HG03575 (cell line): ENCODE data around the gene S1PR3.

Experiments
- ATAC-seq: cut with Tn5 transposase; IDR thresholded peaks from one replicate; pipeline ENCODE4 v1.9.1; 2021; ENCODE audit not compliant: unreplicated experiment, insufficient number of reproducible peaks, low FRiP score; ENCODE audit errors: extremely low read depth

Gene S1PR3

DNA sequence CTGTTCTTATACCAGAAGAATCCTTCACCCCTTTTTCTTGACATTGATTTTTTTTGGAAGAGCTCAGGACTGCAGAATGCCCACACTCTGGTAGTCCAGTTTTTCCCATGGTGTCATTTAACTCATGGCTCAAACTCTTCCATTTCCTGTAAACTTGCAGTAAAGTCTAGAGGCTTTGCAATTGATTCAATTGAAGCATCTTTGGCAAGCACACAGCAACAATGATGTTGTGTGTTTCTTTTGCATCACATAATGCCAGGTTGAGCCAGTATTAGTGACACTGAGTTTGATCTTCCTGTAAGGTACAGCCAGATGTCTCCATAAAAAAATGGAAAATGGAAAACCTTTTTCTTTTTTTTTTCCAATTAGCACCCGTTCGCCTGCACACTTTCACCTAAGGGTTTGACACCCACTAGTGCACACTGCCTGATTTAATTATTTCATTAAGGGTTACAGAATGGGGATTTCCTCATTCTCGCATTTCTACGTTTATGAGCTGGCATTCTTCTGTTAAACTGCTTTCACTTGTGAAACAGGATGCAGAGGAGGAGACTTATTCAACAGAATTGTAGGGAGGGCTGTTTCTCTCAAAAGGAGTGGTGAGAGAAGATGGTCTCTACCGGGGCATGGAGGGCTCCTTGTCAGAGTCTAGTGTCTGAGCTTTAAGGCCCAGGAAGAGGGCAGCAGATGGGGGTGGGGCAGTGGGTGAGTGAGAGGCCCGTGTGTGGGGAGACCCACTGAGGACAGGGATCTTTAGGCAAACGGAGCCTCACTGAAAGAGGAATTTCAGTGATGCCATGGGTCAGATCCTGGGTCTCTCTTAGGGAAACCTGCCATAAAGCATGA lies 2.2 kb upstream of the S1PR3 start:
- no peak for ATAC-seq

DNA sequence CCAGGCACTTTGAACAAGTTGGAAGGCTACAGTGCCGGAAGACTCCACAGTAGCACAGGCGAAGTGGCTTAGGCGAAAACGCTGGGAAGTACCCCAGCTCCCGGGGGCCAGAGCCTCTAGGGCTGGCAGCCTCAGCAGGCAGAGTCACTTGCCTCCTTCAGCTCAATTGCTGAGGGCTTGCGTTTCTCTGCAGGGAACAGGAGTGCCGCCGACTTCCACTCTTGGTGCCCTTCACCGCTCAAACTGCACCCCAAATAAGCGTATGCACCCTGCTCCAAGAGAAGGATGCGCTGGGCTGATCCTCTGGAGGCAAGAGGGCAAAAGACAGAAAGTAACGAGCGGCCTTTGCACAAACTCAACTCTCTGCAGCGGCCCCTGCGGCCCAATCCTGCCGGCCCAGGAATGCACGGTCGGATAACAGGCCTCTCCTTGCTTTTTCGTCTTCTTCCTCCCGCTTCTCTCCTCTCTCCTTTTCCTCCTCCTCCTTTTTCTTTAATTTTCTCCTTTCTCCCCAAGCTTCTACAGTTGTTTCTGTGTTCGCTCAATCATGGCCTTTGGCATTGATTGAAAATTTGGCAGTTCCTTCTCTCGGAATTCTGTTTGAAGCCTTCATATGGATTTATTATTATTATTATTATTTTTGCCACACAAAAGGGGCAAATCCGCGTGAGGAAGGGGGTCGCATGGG lies 1.1 kb upstream of the S1PR3 start:
- no peak for ATAC-seq

DNA sequence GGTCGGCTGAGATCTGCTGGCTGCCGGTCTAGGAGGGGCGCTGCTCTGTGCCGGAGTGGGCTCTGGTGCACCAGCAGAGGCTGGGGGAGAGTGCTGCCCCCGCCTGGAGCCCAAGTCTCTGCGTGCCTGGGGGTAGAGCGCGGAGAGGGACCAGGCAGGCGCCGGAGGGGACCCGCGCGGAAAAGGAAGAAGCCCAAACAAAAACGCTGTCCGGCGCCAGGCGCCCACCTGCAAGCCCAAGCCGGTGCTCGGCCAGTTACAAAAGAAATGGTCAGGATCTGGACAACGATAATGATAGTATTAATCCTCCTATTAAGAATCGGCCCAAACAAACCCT lies 571 bp upstream of the S1PR3 start:
- no peak for ATAC-seq

DNA sequence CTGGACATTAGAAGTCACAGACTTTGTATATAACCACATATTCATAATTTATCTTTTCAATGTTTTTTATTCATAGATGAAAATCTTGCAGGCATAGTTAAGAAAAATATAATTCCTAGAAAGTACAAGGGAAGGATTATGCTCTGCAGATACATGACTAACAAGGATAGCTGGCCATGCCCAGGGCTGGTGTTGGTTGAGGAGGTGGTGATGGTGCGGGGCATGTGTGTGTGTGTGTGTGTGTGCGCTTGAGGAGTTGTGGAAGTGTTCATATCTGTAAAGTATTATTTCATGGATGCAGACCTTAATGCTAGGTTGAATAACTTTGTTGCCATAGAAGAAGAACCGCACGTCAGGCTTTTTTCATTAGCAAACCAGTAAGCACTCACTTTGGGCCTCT lies 1.3 kb downstream of the S1PR3 start:
- no peak for ATAC-seq

DNA sequence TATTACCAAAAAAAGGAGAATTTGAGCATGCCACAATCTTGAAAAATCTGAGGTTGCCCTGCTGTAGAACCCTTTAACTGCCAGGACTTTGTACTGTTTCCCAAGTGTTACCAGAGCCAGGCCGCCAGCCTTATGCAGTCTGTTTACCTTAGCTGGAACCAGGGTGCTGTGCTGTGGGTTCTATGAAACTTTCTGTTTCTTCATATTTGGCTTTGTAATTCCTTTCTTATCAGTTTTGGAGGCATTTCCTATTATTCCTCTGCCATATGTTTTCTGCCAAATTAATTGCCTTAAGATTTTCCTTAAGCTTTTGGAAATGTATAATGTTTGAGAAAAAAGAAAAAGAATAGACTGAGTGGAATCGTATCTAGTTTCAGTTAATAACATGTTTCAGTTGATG lies 2.1 kb downstream of the S1PR3 start:
- ATAC-seq, result no peak

DNA sequence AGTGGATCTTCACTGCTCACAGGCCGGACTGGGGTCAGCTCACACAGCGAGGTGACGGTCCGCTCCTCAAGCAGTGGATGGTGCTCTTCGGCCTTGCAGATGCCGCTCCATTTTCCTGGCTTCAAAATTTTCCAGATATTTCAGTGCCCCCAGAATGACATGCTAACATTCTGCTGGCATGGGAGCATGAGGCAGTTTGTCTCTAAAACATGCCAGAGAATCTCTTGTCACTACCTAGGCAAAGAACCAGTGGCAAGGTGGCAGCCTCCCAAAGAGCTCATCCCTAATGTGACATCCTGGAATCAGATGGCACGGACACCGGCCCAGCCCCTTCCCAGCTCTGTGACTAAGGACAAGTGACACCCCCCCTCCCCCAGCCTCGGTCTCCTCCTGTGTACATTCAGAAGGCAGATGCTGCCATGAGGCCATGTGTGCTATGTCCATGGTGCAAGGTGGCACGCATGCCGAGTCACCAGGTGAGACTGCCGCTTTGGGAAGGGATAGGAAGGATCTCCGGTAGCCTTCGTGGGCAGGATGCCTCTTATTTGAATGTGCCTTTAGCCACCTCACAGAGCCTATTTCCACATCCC lies 2.7 kb downstream of the S1PR3 start:
- no peak for ATAC-seq

DNA sequence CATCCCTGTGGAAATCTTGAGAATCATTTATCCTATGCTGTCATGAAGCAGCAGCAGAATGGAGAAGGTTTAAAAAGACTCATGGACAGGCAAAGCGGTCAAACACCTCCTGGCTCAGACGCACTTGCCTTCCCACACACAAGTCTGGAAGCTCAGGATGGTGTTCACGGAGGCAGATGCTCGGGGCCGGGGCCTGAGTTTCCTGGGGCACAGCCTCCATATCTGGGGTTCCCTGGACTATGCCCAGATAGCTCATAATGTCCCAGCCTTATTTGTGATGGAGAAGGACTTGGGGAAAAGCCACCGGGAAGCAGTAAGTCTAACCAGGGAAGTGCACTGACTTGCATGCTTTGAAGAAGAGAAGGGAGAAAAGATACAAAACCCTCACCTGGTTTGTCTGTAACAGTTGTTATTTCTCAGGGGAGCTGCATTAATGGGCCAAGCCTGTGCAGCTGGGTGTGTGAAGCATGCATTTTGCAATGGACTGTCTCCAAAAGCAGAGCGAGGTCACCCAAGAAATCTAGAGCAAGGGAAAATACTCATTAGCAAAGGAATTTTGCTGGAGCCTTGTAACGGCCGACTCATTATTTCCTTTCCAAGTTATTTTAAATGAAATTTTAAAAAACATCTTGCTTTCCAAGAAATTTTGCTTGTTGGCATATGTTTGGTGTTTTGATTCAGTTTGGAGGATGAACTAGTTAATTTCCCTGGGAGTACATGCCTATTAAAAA lies 3.4 kb downstream of the S1PR3 start:
- no peak for ATAC-seq

DNA sequence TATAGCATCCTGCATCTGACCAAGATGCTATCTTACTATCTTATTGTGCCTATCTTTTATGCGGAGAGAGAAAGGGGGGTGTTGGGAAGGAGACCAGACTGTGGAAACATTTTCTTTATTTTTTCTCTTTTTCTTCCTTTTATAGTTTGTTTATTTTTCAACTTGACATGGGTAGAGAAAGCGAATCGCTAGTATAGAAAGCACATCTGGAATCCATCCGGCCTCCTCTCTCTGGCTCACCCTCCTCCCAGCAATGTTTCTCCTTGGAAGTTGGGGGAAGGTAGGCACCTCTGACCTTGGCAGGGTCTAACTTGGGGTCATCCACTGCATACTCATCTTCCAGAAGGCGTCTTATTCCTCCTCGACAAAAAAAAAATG lies 3.9 kb downstream of the S1PR3 start:
- ATAC-seq, result no peak

DNA sequence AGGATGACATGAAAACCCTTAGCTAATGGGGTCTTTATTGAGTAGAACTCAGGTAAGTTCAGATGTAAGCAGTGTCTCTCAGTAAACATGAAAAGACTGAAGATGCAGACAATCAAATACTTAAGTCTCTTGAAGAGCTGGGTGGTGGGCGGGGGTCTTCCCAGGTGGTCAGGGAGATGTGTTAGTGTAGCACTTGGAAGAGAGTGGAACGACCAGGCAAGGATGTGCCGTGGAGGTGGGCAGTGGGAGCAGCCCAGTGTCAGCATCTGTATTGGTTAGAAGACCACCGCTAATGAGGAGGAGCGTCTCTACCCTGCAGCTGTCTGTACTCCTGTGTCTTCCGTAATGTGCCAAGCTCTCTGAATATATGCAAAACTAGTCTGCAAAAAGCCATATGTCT lies 4.4 kb downstream of the S1PR3 start:
- ATAC-seq, result no peak

DNA sequence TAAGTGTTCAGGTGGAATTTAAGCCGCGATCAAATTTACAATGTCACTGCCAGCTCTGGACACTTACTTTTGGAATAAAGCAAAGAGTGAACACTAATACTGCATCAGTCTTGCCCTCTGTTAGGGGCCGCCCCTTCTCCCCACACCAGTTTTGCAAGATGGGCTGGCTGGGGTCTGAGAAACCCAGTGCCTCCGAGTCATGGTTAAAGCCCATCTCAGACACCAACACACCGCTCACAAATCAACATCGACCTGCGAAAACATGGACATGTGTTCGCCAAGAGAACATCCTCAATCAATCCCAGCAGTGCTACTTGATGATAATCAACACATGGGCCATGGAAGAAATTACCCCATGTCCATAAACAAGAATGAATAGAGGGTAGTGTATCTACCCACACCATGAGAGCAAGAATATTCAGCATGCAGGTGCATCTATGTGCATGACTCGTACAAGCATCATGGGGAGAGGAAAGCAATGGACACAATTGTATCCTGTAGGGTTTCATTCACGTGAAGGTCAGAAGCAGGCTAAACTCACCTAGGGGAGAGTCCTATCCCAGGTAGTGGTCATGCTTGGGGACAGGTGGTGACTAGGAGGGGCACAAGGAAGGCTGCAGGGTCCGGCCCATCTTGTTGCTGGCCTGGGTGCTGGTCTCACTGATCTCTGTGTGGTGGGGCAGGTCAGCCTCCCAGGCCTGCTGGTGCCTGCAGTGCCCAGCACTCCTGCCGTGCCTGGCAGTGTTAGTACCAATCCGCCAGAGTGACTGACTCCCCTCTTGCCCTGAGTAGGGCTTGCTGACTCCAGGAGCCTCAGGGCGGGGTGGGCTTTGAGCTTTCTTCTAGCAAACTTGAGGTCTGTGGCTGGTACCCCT lies 5.0 kb downstream of the S1PR3 start:
- no peak for ATAC-seq

DNA sequence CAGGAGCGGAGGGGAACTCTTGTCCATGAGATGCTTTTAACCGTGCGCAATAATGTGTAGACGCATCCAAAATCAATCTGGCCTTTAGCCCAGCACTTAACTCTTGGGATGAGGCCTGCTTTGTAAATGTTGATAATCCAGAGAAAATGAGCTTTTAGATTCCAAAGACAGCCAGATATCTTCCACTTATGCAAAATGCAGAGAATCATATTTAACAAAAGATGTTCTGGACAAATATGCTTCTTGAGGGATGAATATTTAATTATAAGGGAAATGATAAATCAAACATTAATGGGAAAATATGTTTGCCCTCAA lies 5.6 kb downstream of the S1PR3 start:
- no peak for ATAC-seq

DNA sequence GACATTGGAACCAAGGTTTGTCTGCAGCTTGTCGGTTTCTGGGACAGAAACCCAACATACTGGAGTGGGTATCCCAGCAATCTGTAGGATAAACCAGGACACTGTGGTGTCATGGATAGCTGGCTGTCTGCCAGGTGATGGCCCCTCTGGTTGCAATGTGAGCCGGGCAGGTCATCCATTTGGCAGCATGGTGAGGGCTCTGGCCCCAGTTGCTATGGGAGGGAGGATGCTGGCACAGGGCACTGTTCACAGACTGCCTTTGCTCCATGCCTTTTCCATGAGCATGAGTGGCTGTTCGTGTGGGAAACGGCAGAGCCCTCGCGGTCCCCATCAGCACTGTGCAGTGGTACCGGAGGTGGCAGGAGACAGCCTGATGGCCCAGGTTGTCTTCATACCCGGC lies 6.4 kb downstream of the S1PR3 start:
- ATAC-seq, result no peak

DNA sequence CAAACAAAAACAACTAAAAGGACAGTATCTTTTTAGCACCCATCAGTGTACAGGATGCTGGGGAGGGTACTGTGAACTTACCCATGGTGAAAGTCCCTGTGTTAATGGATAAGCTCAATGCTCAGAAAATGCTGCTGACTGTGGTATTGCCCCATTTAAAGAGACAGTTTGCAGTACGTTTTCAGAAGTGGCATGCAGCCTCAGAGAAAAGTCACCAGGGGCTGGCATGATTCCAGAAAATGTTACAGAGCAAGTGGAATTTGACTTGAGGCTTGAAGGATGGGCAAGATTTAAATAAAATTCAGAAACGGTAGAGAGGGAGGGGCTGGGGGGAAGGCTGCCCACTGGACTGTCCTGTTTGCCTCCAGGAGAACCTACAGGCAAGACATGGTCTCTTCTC lies 7.2 kb downstream of the S1PR3 start:
- ATAC-seq, result no peak

DNA sequence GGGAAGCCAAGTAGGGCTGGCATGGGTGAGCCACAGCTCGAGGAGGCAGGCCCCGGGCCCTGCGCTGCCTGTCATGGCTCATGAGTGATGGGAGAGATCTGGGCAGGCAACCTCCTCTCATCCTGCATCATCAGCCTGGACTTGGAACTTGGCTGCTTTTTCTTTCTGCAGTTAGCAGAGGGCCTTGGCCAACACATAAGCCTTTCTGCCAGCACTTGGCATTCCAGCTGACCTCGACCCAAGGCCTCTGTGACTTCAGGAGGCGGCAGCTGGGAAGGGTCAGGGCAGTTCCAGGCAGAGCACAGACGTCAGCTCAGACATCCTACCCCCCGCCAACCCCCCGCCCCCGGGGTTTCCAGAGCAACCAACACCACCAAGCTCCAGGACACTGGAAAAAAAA lies 7.6 kb downstream of the S1PR3 start:
- no peak for ATAC-seq

DNA sequence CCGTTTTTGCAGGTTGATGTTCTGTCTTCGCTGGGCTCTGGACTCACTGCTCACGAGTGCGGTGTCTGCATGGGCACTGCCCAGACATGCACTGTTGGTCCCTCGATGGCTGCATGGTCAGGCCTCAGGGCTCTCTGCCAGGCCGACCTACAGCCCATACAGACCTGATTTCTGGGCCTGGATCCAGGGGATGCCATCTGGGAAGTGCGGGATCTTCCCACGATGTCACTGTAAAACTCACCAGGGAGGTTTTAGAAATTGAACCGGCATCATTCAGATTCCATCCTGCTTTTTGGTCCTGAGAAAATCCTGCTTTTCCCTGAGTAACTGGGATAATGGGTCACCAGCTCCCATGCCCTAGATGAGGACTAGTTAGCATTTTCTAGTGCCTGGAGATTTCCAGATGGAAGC lies 9.1 kb downstream of the S1PR3 start:
- no peak for ATAC-seq

DNA sequence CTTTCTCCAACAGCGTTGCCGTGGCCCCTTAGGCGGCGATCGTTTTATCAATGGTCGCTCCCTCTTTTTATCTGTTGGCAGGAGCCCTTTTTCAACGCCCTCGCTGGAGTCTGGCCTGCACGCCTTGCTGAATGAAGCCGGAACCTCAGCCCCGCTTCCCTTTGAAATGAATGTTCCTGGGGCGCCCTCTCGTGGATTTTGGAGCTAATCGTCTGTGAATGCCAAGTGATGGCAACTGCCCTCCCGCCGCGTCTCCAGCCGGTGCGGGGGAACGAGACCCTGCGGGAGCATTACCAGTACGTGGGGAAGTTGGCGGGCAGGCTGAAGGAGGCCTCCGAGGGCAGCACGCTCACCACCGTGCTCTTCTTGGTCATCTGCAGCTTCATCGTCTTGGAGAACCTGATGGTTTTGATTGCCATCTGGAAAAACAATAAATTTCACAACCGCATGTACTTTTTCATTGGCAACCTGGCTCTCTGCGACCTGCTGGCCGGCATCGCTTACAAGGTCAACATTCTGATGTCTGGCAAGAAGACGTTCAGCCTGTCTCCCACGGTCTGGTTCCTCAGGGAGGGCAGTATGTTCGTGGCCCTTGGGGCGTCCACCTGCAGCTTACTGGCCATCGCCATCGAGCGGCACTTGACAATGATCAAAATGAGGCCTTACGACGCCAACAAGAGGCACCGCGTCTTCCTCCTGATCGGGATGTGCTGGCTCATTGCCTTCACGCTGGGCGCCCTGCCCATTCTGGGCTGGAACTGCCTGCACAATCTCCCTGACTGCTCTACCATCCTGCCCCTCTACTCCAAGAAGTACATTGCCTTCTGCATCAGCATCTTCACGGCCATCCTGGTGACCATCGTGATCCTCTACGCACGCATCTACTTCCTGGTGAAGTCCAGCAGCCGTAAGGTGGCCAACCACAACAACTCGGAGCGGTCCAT lies 10.0 kb downstream of the S1PR3 start:
- no peak for ATAC-seq

DNA sequence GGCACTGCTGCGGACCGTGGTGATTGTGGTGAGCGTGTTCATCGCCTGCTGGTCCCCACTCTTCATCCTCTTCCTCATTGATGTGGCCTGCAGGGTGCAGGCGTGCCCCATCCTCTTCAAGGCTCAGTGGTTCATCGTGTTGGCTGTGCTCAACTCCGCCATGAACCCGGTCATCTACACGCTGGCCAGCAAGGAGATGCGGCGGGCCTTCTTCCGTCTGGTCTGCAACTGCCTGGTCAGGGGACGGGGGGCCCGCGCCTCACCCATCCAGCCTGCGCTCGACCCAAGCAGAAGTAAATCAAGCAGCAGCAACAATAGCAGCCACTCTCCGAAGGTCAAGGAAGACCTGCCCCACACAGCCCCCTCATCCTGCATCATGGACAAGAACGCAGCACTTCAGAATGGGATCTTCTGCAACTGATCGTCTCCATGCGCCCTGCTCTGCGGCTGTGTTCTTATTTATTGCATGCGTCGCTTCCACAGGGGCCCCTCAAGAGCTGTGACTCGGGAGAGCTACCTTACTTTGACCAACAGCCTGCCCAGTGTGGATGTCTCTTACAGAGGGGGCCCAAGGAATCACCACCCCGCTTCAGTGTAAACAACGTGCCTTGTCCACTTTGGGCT lies 10.8 kb downstream of the S1PR3 start:
- ATAC-seq, result no peak

DNA sequence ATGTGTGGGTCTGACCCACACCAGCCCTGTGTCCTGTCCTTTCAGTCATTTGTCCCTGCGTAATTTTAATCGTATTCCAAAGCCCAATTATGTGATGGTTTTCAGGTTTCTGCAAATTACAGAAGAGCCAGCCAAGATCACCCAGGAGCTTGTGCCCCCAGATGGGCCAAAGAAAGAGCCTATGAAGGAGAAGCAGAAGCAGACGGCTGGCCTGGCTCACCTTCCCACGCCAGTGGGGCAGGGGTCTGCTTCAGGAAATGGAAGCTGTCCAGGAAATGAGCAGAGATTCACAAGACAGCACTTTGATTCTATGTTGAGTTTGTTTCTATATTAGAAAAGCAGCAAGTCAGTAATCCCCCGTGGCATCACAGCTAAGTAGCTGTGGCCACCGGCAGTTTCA lies 11.7 kb downstream of the S1PR3 start:
- ATAC-seq, result no peak
